NCI-H748 (cell line): ENCODE data around the gene GLTP.
"Not testable (repeated sequence)": the region's sequence is repeated elsewhere in the genome, so short reads cannot be mapped to it uniquely, and the experiment has no call there.

Source experiments
- DNase-seq: peaks from one replicate; lab custom pipeline; 2025; ENCODE audit not compliant: unreplicated experiment; lab: John Stamatoyannopoulos, UW

The GLTP gene

DNA sequence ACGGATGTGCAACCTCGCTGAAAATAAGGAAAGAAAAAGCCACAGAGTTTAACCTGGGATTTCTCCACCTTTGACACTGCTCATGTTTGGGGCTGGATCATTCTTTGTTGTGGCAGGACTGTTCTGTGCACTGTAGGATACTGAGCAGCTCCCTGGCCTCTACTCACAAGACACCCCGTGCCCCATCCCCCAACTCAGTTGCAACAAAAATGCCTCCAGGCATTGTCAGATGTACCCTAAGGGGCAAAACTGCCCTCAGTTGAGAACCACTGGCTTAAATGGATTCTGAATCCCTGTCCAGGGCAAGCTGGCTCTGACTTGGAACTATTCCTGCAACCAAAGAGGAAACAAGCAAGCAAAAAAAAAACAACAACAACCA lies 2.1 kb downstream of the GLTP start:
- no peak for DNase-seq

DNA sequence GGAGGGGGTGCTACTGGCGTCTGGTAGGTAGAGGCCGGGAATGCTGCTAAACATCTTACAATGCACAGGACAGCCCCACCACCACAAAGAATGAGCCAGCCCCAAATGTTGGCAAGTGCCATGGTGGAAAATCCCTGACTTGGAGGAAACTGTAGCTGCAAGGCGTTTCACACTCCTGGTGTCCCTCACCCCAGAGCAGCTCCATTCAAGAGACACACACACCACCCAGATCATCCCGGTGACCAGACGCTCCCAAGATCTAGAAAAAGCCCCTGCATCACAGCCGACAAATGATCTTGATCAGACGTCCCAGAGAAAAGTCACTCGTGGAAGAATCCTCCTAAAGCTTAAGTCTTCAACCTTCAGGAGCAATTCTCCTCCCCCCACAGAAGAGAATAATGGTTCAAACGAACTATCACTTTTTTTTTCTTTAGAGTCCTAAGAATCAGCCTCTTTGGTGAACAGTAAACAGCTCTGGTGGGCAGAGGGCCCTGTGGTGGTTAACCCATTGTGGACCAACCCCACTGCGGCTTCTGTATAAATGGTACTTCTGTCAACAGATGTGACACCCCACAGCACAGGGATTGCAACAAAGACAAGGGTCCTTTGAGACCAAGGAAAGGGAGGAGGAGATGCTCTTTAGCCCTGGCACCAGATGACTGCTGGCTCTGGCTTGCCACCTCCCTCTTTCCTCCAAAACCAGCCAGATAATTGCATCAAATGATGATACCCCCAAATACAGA lies 2.7 kb downstream of the GLTP start:
- DNase-seq = no peak

DNA sequence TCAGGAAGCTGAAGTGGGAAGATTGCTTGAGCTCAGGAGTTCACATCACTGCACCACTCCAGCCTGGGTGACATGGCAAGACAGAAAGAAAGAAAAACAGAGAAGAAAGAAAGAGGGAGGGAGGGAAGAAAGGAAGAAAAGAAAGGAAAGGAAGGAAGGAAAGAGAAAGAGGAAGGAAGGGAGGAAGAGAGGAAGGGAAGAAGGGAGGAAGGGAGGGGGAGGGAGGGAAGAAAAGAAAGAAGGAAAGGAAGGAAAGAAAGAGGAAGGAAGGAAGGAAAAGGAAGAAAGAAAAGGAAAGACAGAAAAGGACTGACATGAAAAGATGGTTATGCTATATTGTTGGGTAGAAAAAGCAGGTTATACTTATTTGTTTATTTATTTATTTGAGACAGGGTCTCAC lies 3.9 kb downstream of the GLTP start:
- no peak for DNase-seq

DNA sequence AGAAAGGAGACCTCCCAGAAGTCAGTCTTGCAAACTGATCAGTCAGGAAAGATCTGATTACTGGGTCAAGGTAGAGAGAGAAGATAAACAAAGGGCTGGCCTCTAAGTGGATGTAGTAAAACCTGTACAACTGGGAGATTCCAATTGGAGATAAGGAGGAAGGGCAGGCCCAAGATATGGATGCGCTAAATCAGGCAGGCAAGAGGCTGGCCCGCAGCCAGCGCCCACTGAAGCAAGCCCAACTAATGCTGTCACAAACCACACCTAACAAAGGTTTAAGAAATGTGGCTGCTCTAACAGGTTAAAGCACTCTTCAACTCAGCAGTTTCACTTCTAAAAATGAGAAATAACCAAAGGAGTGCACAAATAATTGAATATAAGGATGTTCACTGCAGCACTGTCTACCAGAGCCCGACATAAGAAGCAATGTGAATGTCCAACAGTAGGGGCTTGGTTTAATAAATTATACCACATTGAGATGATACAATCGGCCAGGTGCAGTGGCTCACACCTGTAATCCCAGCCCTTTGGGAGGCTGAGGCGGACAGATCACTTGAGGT lies 4.7 kb downstream of the GLTP start:
- DNase-seq = peak; percentile 39

DNA sequence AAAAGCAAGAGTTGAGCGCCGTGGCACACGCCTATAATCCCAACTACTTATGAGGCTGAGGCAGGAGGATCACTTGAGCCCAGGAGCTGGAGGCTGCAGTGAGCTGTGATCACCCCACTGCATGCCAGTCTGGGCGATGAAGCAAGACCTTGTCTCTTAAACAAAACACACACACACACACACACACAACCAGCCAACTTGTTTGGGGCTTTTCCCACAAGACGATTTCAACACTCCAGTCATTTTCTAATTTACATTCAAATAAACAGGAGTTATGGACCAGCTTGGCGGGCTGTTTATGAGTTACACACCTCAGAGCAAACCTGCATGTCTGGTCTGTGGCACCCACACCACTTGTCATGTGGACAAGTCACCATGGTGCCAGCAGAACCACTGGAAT lies 6.7 kb downstream of the GLTP start:
- DNase-seq = no peak

DNA sequence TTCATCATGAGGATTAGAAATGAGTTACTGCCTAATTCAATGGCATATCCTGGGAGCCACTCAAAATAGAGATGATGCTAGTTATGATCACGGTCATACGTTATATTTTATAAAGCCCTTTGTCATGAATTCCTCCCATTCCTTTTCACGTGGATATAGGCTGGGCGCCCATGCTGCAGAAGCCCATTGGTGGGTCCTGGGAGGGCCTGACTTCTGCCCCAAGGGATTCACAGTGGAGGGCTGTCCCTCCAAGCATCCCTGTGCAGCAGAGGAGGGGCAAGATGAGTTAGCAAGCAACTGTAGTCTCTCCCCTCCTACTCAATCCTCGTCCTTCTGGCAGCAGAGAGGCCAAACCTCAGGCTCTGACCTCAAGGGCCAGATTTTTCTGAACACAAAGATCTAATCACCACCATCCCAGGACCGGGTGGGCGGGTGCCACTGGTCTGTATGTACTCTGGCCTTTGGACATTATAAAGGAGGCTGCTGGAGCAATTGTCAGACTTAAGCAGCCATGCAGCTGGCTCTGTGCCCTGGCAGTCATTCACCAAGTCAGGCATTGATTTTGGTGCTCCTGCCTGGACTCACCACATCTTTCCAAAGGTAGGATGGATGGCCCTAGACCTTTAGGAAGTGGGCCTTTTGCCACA lies 8.6 kb downstream of the GLTP start:
- DNase-seq = no peak

DNA sequence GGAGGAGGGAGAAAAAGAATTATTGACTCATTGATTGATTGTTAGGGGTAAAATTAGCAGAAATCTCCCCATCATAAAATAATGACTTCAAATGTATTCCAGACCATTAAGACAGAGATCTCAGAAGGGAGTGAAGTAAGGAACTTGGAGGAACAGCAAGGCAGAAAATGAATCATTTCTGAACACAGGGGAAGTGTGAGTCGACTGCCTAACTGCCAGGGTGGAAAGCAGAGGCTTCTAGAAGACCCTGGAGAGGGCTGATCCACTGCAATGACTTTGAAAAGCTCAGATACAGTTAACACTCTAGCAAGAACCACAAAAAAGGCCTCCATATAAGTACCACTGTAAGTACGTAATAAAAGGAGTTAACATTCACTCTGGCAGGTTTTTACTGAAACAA lies 9.7 kb downstream of the GLTP start:
- DNase-seq = no peak

DNA sequence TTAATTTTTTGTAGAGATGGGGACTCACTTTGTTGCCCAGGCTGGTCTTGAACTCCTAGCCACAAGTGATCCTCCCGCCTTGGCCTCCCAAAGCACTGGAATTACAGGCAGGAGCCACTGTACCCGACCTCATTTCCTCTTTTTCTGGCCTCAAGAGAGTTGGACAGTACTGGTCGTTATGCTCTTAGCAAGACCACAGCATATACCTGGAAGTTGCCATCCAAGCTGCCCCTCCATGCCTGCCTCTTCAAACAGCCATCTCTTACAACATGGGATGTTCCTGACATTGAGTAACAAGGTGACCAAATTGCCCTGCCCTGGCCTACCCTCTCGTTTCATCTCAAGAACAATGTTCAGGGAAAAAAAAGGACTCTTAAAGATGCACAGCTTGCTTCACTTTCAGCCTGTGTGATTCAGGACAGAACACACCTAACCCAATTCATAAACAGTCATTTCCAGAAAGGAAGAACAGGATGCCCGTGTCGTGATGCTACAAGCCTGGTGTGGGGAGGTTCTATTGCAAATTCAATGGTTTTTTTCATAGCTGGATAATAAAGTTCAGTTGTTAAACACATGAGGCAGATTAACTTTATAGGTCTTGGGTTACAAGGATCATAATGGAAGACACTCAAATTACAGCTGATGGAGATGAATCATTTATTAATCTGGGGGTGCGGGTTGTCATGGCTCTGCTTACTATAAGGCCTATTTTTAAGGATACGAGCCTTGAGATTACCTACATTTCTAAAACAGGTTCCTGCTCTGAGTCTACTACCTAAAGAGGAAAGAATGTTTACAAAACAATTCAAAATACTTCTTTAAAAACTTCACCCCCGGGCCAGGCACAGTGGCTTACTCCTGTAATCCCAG lies 11.9 kb downstream of the GLTP start:
- no peak for DNase-seq

DNA sequence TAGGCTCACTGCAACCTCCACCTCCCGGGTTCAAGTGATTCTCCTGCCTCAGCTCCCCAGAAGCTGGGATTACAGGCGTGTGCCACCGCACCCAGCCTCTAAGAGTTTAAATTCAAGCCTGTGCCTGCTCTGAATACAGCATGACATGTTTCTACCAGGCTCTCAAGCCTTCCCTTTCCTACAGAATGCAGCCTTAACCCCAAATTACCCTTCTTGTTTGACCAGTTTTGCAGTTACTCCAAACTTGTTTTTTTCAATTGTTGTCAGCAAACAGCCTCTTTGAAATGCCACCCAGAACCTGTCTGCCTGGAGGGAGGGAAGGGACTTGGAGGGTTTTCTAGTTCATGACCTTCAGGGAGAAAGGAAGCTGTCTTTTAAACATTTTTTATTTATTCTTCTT lies 15.4 kb downstream of the GLTP start:
- peak; percentile 20 for DNase-seq

DNA sequence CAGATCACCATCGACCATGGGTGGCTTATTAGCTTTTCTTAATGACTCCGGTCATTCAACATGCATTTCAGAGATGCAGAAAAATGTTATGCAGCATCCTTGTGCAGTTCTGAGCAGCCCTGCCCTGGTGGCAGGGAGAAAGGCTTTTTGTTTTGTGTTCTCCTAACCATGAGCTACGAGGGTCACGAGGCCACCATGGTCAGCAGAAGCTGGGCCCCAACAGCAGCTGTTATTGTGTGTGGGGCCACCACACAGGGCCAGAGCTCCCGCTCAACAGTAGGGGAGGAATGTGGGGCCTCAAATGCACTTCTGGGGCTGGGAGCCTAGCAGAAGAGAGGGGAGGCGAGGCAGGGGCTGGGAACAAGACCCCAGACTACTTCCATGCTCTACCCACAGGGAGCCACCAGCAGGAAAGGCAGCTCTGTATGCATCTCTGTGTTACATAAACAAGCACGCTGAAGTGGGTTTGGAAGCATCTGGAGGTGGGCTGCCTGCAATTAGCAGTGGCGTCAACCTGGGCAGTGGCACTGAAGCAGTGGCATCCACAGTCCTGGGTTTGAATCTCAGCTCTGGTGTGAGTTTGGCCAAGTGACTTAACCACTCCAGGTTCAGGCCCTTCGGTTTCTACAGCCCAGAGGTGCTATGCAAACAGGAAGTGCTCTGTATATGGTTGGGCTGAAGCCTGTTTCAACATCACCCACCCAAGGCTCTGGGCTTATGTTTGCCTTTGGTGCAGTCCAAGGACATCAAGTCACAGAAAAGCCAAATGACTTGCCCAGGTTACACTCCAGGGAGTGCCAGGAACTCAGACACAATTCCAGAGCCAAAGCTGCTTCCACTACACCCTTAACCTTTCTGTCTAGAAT lies 16.3 kb downstream of the GLTP start:
- DNase-seq = peak; percentile 5

DNA sequence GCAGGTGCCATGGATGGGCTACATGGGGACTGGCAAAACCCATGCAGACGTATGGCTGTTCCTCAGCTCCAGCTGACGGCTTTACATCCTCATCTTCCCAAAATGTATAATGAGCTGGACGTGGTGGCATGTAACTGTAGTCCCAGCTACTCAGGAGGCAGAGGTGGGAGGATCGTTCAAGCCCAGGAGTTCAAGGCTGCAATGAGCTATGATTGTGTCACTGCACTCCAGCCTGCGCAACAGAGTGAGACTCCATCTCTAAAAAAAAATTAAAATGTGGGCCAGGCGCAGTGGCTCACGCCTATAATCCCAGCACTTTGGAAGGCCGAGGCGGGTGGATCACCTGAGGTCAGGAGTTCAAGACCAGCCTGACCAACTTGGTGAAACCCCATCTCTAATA lies 17.9 kb downstream of the GLTP start:
- not testable (repeated sequence) for DNase-seq

DNA sequence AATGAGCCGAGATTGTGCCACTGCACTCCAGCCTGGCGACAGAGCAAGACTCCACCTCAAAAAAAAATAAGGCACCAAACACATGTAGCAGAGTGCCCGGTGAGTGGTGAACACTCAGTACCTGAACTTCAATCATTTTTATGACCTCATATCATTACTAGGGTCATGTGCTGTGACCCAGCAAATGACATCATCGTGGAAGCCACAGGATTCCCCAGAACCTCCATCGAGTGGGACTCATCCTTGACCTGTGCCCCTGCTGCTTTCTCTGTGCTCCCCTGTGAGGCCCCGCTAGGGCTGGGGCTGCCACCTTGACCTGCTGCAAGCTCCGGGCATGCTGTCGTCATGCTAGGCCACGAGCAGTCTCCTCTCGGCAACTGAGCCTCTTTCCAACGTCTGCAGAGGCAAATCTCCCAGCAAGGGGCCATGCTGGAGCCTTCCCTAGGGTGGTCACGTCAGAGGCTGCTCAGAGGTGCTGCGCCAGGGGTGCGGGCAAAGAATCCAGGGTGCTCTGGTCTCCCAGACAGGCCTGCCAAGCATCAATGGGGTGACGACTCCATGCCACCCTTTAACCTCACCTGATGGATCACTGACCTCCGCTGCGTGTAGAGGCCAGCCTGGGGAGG lies 18.5 kb downstream of the GLTP start:
- no peak for DNase-seq

DNA sequence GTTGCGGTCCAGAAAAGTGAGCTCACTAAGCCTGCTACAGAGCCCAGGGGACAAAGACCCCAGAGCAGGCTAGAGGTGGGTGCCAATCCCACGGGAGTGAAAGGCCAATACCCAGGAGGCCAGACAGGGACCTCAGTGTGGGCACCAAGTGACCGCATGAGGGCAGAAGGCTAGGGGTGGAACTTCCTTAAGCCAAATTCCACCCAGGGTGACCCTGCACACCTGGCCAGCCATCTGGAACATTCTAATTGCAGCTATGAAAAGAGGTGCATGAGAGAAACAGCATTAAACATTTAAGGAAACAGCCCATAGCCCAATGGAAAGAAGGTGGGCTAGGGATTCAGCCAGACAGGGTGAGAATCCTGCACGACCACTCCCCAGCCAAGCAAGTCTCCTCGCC lies 19.4 kb downstream of the GLTP start:
- no peak for DNase-seq

DNA sequence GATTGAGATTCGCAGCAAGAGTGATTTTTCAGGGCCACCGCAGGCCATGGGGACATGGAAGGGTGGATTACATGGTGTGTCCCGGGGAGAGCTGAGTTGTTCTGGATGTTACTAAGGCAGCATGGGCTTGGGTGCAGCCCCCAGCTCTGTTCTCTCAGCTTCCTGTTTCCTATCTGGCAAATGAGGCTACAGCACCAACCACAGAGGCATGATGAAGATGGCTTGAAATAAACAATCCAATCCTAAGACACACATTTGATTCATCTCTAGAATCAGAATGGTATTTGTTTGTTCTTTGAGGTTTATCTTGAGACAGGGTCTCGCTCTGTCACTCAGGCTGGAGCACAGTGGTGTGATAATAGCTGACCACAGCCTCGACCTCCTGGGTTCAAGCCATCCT lies 21.6 kb downstream of the GLTP start:
- DNase-seq = no peak

DNA sequence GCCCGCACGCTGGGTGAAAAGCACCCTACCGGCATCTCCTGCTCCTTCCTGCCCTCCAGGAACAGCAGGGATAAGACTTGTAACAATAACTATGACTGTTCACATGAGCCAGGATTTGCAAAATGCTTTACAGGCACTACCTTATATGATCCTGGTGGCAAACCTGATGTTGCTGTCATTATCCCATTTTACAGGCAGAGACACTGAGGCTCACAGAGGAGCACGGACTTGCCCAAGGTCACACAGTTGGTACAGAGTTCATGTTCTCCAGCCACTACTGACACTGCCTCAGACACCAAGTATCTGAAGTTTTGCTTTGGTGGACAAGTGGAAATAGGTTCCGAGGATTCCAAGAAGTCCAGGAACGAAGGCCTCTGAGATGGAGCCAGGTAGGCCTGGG lies 22.6 kb downstream of the GLTP start:
- DNase-seq = no peak

DNA sequence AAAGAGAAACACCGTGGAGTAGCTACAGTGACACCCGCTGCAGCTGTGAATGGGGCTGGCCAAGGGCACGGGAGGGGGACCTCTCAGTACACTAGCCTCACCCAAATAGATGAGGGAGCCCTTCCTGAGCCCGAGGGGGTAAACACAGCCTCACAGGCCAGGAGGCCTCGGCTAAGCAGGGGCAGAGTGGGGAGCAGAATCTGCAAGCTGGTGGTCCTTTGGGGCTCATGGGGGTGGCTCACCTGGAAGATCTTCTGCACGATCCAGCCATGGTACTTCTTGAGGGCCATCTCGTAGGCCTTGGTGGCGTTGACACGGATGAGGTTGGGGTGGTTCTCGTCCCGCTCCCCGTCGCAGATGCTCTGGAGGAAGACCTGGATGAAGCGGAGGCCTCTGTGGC lies 25.0 kb downstream of the GLTP start:
- DNase-seq = no peak

DNA sequence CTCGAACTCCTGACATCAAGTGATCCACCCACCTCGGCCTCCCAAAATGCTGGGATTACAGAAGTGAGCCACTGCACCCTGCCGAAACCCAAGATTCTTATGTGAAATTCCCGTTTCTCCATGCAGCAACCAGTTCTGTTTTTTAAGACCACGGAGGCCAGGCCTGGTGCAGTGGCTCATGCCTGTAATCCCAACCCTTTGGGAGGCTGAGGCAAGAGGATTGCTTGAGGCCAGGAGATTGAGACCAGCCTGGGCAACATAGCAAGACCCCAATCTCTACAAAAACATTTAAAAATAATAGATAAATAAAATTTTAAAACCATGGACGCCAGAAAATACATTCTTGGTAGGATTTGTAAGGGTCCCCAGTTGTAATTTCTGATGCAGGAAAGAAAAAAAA lies 29.8 kb downstream of the GLTP start:
- not testable (repeated sequence) for DNase-seq

DNA sequence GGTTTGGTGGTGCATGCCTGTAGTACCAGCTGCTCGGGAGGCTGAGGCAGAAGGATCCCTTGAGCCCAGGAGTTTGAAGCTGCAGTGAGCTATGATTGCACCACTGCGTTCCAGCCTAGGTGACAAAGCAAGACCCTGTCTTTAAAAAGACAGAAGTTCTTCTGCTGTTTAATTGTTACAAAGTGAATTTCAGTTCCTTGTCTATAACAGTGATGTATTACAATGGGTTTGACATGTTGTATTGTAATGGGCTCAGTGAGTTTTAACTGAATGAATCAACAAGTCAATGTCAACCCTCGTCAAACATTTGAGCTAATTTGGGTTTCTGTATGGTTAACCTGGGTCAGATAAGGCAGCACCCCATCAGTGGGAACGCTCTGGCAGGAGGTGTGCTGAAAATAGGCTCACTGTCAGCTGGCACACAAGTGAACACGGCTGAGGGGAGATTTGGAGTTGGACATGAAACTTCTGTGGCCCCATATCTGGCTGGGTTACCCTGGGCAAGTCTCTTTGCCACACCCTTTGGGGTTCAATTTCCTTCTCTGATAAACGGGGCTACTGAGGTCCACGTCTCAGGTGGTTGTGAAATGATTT lies 33.1 kb downstream of the GLTP start:
- DNase-seq = no peak

DNA sequence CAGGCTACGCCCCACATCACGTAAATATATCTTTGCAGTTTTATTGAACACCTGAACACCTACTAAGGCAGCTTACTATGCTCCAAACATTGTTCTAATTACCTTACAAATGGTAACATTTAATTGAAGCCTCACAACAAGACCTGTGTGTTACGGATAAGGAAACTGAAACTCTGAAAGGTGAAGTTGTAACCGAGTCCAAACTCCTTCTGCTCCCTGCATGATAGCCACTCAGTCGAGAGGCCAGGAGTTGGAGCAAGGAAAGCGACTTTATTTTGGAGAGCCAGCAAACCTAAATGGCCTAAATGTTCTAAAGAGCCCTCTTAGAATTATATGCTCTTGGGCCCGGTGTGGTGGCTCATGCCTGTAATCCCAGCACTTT lies 34.5 kb downstream of the GLTP start:
- DNase-seq = no peak
